Hepatocyte (in vitro differentiated cells): ENCODE results near the gene MSRB1. TPM values are rescaled to one million over a fixed set of nuclear protein-coding genes. Genes with fewer than 3 reads are reported as not detected.

Source experiments
- DNase-seq: peaks from one replicate; pipeline ENCODE4 v3.0.0-alpha.2; 2016; ENCODE audit warnings: low spot score
- H2AFZ ChIP-seq: fragments of 200-600 bp; sonication (generic); 2 replicates; pipeline ENCODE4 v1.6.0; 2016; ENCODE audit warnings: antibody characterized with exemption, mild to moderate bottlenecking
- H3K27ac ChIP-seq: fragments of 200-600 bp; sonication (generic); 2 replicates; pipeline ENCODE4 v1.5.1; 2016; ENCODE audit warnings: mild to moderate bottlenecking
- H3K27me3 ChIP-seq: fragments of 200-600 bp; sonication (generic); 2 replicates; pipeline ENCODE4 v1.6.1; 2016
- H3K36me3 ChIP-seq: fragments of 200-600 bp; sonication (generic); replicated peaks from 2 replicates; pipeline ENCODE4 v1.5.1; 2016; ENCODE audit warnings: low read depth; ENCODE audit not compliant: insufficient read depth
- H3K4me1 ChIP-seq: fragments of 200-600 bp; sonication (generic); 2 replicates; pipeline ENCODE4 v1.5.1; 2016; ENCODE audit warnings: mild to moderate bottlenecking, moderate library complexity; ENCODE audit not compliant: insufficient read depth
- H3K4me2 ChIP-seq: fragments of 200-600 bp; sonication (generic); 2 replicates; pipeline ENCODE4 v1.6.0; 2016
- H3K4me3 ChIP-seq: fragments of 200-600 bp; sonication (generic); 2 replicates; pipeline ENCODE4 v1.5.1; 2016; ENCODE audit warnings: mild to moderate bottlenecking
- H3K79me2 ChIP-seq: fragments of 200-600 bp; sonication (generic); 2 replicates; pipeline ENCODE4 v1.6.0; 2017; ENCODE audit warnings: mild to moderate bottlenecking
- H3K9me2 ChIP-seq: fragments of 200-600 bp; sonication (generic); replicated peaks from 2 replicates; pipeline ENCODE4 v1.6.0; 2017; ENCODE audit warnings: mild to moderate bottlenecking; ENCODE audit not compliant: insufficient read depth
- H3K9me3 ChIP-seq: fragments of 200-600 bp; sonication (generic); 2 replicates; pipeline ENCODE4 v1.5.1; 2016; ENCODE audit warnings: low read depth, mild to moderate bottlenecking
- H4K20me1 ChIP-seq: fragments of 200-600 bp; sonication (generic); 2 replicates; pipeline ENCODE4 v1.6.0; 2016; ENCODE audit warnings: mild to moderate bottlenecking; ENCODE audit not compliant: insufficient read depth, poor library complexity, severe bottlenecking
- CTCF ChIP-seq: fragments of 200-600 bp; sonication (generic); IDR thresholded peaks from 2 replicates; pipeline ENCODE4 v1.5.1; 2016; ENCODE audit warnings: antibody characterized with exemption, mild to moderate bottlenecking; ENCODE audit not compliant: poor library complexity
- EZH2 ChIP-seq: fragments of 200-600 bp; sonication (generic); IDR thresholded peaks from 2 replicates; pipeline ENCODE4 v1.6.1; 2016; ENCODE audit warnings: antibody characterized with exemption, mild to moderate bottlenecking, borderline replicate concordance
- EZH2phosphoT487 ChIP-seq: fragments of 200-600 bp; sonication (generic); IDR thresholded peaks from one replicate; pipeline ENCODE4 v1.6.1; 2018; ENCODE audit warnings: antibody characterized with exemption, mild to moderate bottlenecking, low read depth, moderate library complexity; ENCODE audit not compliant: unreplicated experiment, severe bottlenecking
- WGBS: methylation state at CpG from one replicate; pipeline ENCODE4 v1.1.6; 2016; ENCODE audit warnings: low lambda C conversion rate; ENCODE audit errors: missing lambda C conversion rate; 5-methylcytosine and 5-hydroxymethylcytosine counted together
- polyA plus RNA-seq: library from polyadenylated mRNA; unstranded; fragments of >200 nt; fragmentation: Nextera tagmentation; extraction: Ambion mirVana; gene quantifications from 2 replicates; pipeline ENCODE4 v1.2.1, GENCODE V29; 2016
- total RNA-seq: library from RNA; depleted of rRNA; stranded (reverse); fragments of >200 nt; gene quantifications from 2 replicates; pipeline ENCODE4 v1.2.3, GENCODE V29; 2014

Gene MSRB1
- total and polyA plus RNA-seq, 2 experiments from 2014 or later: 31.3 to 62.4 TPM

GRCh38 chr16:1977875-1978268 lies 34.9 kb upstream of the MSRB1 start:
- Histone ChIP-seq H3K4me2 (no peak overlapping the region), H3K27ac (no peak overlapping the region), H3K4me1 (peaks cover 13% of the 10 kb centered on the region), H3K79me2 (peaks cover 13% of the 10 kb centered on the region), H2AFZ (no peak overlapping the region), H3K4me3 (no peak overlapping the region), H3K27me3 (peaks cover 39% of the 10 kb centered on the region), H3K9me3 (no peaks in the 10 kb centered on the region), H4K20me1 (no peaks in the 10 kb centered on the region), H3K36me3 (no peaks in the 10 kb centered on the region), H3K9me2 (no peaks in the 10 kb centered on the region)
- WGBS: 97% methylated on average over 18 of the region's 18 CpGs
- no peak for DNase-seq
- no peak for TF ChIP-seq EZH2
- TF ChIP-seq CTCF: no peak
- no peak for TF ChIP-seq EZH2phosphoT487

- no peaks in the 10 kb centered on the region for H3K36me3 ChIP-seq
- TF ChIP-seq EZH2: no peak
- TF ChIP-seq CTCF: no peak
- TF ChIP-seq EZH2phosphoT487: no peak
- DNase-seq: no peak
- no peaks in the 10 kb centered on the region for H3K9me3 ChIP-seq
- peaks cover 37% of the 10 kb centered on the region for H3K27me3 ChIP-seq
- H3K4me1 ChIP-seq: peaks cover 16% of the 10 kb centered on the region
- no peak overlapping the region for H3K4me2 ChIP-seq
- no peak overlapping the region for H2AFZ ChIP-seq
- no peaks in the 10 kb centered on the region for H4K20me1 ChIP-seq
- no peak overlapping the region for H3K4me3 ChIP-seq
- peaks cover 19% of the 10 kb centered on the region for H3K79me2 ChIP-seq
- H3K27ac ChIP-seq: no peak overlapping the region
- WGBS: 94% methylated on average over 26 of the region's 33 CpGs
- no peaks in the 10 kb centered on the region for H3K9me2 ChIP-seq
Observed at GRCh38 chr16:1976951-1977874, 34.2 kb upstream of the MSRB1 start.

- no peak for TF ChIP-seq CTCF
- TF ChIP-seq EZH2: no peak
- TF ChIP-seq EZH2phosphoT487: no peak
- H3K36me3 ChIP-seq: no peaks in the 10 kb centered on the region
- H2AFZ ChIP-seq: no peak overlapping the region
- peaks cover 18% of the 10 kb centered on the region for H3K4me1 ChIP-seq
- H3K79me2 ChIP-seq: peaks cover 22% of the 10 kb centered on the region
- peaks cover 27% of the 10 kb centered on the region for H3K27me3 ChIP-seq
- no peak overlapping the region for H3K4me2 ChIP-seq
- no peaks in the 10 kb centered on the region for H4K20me1 ChIP-seq
- H3K9me2 ChIP-seq: no peaks in the 10 kb centered on the region
- H3K9me3 ChIP-seq: no peaks in the 10 kb centered on the region
- over 99% methylated on average over 8 of the region's 8 CpGs for WGBS
- DNase-seq: no peak
- H3K27ac ChIP-seq: no peak overlapping the region
- no peak overlapping the region for H3K4me3 ChIP-seq
Observed at GRCh38 chr16:1976216-1976520, 33.2 kb upstream of the MSRB1 start.
